Neural progenitor cell (in vitro differentiated cells): ENCODE measurements around the gene QSOX2. TPM values are rescaled to one million over a fixed set of nuclear protein-coding genes. Genes with fewer than 3 reads are reported as not detected.

Experiments used
- DNase-seq: peaks from one replicate; pipeline ENCODE4 v3.0.0-alpha.2; 2016; ENCODE audit warnings: low spot score
- H2AFZ ChIP-seq: fragments of 200-600 bp; sonication (generic); replicated peaks from 2 replicates; pipeline ENCODE4 v1.6.1; 2016; ENCODE audit warnings: antibody characterized with exemption
- H3F3A ChIP-seq: fragments of 200-600 bp; sonication (generic); 2 replicates; pipeline ENCODE4 v1.6.1; 2016; ENCODE audit warnings: antibody characterized with exemption, low read depth
- H3K27ac ChIP-seq: fragments of 200-600 bp; sonication (generic); 2 replicates; pipeline ENCODE4 v1.5.1; 2016; ENCODE audit warnings: mild to moderate bottlenecking
- H3K27me3 ChIP-seq: fragments of 200-600 bp; sonication (generic); 2 replicates; pipeline ENCODE4 v1.6.1; 2016; ENCODE audit warnings: mild to moderate bottlenecking, moderate library complexity
- H3K36me3 ChIP-seq: fragments of 200-600 bp; sonication (generic); 2 replicates; pipeline ENCODE4 v1.5.1; 2016
- H3K4me1 ChIP-seq: fragments of 200-600 bp; sonication (generic); 2 replicates; pipeline ENCODE4 v1.6.1; 2016; ENCODE audit warnings: mixed run types
- H3K4me2 ChIP-seq: fragments of 200-600 bp; sonication (generic); 2 replicates; pipeline ENCODE4 v1.6.1; 2016
- H3K4me3 ChIP-seq: fragments of 200-600 bp; sonication (generic); 2 replicates; pipeline ENCODE4 v1.5.1; 2016
- H3K79me2 ChIP-seq: fragments of 200-600 bp; sonication (generic); 2 replicates; pipeline ENCODE4 v1.6.1; 2016; ENCODE audit warnings: low read depth
- H3K9ac ChIP-seq: fragments of 200-600 bp; sonication (generic); 2 replicates; pipeline ENCODE4 v1.6.1; 2016
- H3K9me3 ChIP-seq: fragments of 200-600 bp; sonication (generic); 2 replicates; pipeline ENCODE4 v1.5.1; 2016; ENCODE audit warnings: low read depth
- H4K20me1 ChIP-seq: fragments of 200-600 bp; sonication (generic); 2 replicates; pipeline ENCODE4 v1.6.1; 2016; ENCODE audit warnings: low read depth
- H3K27ac Mint-ChIP-seq: 3 replicates; pipeline ENCODE4 v1.8.0; 2021; ENCODE audit warnings: mixed read lengths
- H3K27me3 Mint-ChIP-seq: 2 replicates; pipeline ENCODE4 v1.8.0; 2022; ENCODE audit warnings: low read depth, mild to moderate bottlenecking, inconsistent platforms, moderate library complexity, mixed read lengths; ENCODE audit not compliant: insufficient read depth
- H3K36me3 Mint-ChIP-seq: 3 replicates; pipeline ENCODE4 v1.8.0; 2021; ENCODE audit warnings: mixed read lengths
- H3K4me1 Mint-ChIP-seq: 3 replicates; pipeline ENCODE4 v1.8.0; 2021; ENCODE audit warnings: mixed read lengths
- H3K4me3 Mint-ChIP-seq: 3 replicates; pipeline ENCODE4 v1.8.0; 2021; ENCODE audit warnings: mild to moderate bottlenecking, moderate library complexity, mixed read lengths
- H3K9me3 Mint-ChIP-seq: 3 replicates; pipeline ENCODE4 v1.8.0; 2020; ENCODE audit warnings: mixed read lengths
- EZH2 ChIP-seq: fragments of 200-600 bp; sonication (generic); IDR thresholded peaks from 2 replicates; pipeline ENCODE4 v1.6.1; 2017; ENCODE audit warnings: antibody characterized with exemption, mild to moderate bottlenecking, moderate library complexity
- EZH2phosphoT487 ChIP-seq: fragments of 200-600 bp; sonication (generic); IDR thresholded peaks from 2 replicates; pipeline ENCODE4 v1.6.1; 2017; ENCODE audit warnings: antibody characterized with exemption
- total RNA-seq: library from RNA; depleted of rRNA; stranded (reverse); fragments of >200 nt; gene quantifications from 2 replicates; pipeline ENCODE4 v1.2.3, GENCODE V29; 2015; ENCODE audit warnings: low replicate concordance
- TF ChIP-seq, protein P1 (sequence below): fragments of 200-600 bp; sonication (generic); IDR thresholded peaks from 2 replicates; pipeline ENCODE4 v1.5.1; 2017; ENCODE audit warnings: antibody characterized with exemption, mild to moderate bottlenecking

QSOX2 gene
- total RNA-seq, 1 donor from 2014 or later, result 17.1 TPM

DNA sequence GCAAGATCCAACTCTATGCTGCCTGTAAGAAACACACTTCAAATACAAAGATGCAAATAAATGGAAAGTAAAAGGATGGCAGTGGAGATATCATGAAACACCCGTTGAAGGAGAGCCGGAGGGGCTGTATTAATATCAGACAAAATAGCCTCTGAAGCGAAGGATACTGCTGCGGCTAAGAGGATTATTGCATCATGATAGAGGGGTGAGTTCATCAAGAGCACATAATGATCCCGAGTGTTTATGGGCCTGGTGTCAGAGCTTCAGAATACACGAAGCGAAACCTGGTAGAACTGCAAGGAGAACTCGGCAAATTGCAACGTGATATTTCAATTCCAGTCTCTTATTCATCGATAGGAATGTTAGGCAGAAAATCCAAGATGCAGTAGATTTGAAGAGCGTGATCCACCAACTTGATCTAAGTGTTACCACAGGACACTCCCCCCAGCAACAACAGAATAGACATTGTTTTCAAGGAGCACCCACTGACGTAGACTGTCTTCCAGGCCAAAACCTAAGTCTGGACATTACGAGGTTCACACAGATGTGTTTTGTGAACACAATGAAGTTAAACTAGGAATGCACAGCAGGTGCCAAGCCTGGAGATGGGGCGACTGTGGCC, 27.7 kb upstream of the QSOX2 start:
- Histone ChIP-seq H3K9me3 (no peaks in the 10 kb centered on the region), H3K27ac (no peak overlapping the region), H4K20me1 (no peaks in the 10 kb centered on the region), H3F3A (peaks cover 11% of the 10 kb centered on the region), H2AFZ (no peak overlapping the region), H3K79me2 (no peaks in the 10 kb centered on the region), H3K36me3 (no peaks in the 10 kb centered on the region), H3K4me2 (no peak overlapping the region), H3K4me3 (no peak overlapping the region), H3K27me3 (no peaks in the 10 kb centered on the region), H3K9ac (no peak overlapping the region), H3K4me1 (peaks cover 8% of the 10 kb centered on the region)
- peaks cover 11% of the 10 kb centered on the region for H3K27me3 Mint-ChIP-seq
- H3K9me3 Mint-ChIP-seq, result peaks cover 6% of the 10 kb centered on the region
- no peak for DNase-seq
- H3K4me1 Mint-ChIP-seq, result peaks cover 10% of the 10 kb centered on the region
- H3K4me3 Mint-ChIP-seq, result no peak overlapping the region
- H3K36me3 Mint-ChIP-seq, result no peaks in the 10 kb centered on the region
- H3K27ac Mint-ChIP-seq, result no peak overlapping the region
- no peak for TF ChIP-seq EZH2phosphoT487
- TF ChIP-seq, protein P1, sequence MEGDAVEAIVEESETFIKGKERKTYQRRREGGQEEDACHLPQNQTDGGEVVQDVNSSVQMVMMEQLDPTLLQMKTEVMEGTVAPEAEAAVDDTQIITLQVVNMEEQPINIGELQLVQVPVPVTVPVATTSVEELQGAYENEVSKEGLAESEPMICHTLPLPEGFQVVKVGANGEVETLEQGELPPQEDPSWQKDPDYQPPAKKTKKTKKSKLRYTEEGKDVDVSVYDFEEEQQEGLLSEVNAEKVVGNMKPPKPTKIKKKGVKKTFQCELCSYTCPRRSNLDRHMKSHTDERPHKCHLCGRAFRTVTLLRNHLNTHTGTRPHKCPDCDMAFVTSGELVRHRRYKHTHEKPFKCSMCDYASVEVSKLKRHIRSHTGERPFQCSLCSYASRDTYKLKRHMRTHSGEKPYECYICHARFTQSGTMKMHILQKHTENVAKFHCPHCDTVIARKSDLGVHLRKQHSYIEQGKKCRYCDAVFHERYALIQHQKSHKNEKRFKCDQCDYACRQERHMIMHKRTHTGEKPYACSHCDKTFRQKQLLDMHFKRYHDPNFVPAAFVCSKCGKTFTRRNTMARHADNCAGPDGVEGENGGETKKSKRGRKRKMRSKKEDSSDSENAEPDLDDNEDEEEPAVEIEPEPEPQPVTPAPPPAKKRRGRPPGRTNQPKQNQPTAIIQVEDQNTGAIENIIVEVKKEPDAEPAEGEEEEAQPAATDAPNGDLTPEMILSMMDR, result no peak
- no peak for TF ChIP-seq EZH2

DNA sequence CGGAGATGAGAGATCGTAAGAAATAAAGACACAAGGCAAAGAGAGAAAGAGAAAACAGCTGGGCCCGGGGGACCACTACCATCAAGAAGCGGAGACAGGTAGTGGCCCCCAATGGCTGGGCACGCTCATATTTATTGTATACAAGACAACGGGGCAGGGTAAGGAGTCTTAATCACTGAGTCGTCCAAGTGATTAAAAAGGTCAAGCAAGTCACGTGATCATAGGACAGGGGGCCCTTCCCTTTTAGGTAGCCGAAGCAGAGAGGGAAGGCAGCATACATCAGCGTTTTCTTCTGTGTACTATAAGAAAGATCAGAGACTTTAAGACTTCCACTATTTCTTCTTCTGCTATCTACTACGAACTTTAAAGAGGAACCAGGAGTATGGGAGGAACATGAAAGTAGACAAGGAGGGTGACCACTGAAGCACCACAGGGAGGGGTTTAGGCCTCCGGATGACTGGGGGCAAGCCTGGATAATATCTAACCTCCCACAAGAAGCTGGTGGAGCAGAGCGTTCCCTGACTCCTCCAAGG, 24.6 kb upstream of the QSOX2 start:
- DNase-seq, result no peak
- Histone ChIP-seq H3K9ac (no peak overlapping the region), H3K4me3 (no peak overlapping the region), H3K9me3 (no peaks in the 10 kb centered on the region), H3K27me3 (no peaks in the 10 kb centered on the region), H3K4me2 (no peak overlapping the region), H3K36me3 (no peaks in the 10 kb centered on the region), H3K79me2 (no peaks in the 10 kb centered on the region), H3F3A (peaks cover 21% of the 10 kb centered on the region), H3K27ac (no peak overlapping the region), H4K20me1 (no peaks in the 10 kb centered on the region), H3K4me1 (peaks cover 17% of the 10 kb centered on the region), H2AFZ (no peak overlapping the region)
- TF ChIP-seq, protein P1, result no peak
- TF ChIP-seq EZH2 (no peak), EZH2phosphoT487 (no peak)
- peaks cover 6% of the 10 kb centered on the region for H3K9me3 Mint-ChIP-seq
- no peaks in the 10 kb centered on the region for H3K36me3 Mint-ChIP-seq
- H3K27ac Mint-ChIP-seq, result no peak overlapping the region
- H3K4me3 Mint-ChIP-seq, result no peak overlapping the region
- H3K27me3 Mint-ChIP-seq, result peaks cover 13% of the 10 kb centered on the region
- H3K4me1 Mint-ChIP-seq, result peaks cover 23% of the 10 kb centered on the region

DNA sequence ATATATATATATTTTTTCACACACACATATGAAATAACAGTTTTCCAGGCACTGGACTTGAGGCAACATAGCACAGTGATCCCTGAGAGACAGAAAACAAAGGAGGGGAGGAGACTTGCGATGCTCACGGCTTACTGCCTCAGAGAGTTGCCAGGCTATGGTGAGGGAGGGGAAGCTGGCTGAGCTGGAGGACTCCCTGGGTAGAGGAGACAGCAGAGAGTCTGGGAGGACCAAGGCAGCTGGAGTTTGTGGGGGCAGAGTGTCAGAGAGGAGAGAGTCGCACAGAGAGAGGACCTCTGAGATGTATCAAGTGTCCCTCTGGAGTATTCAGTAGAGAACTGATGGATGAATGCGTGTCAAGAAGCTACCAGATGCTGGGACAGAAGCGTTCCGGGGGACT, 23.1 kb upstream of the QSOX2 start:
- H3K27ac ChIP-seq, result no peak overlapping the region
- H3K79me2 ChIP-seq, result no peaks in the 10 kb centered on the region
- H4K20me1 ChIP-seq, result no peaks in the 10 kb centered on the region
- H3K4me1 ChIP-seq, result peaks cover 23% of the 10 kb centered on the region
- H3K9me3 Mint-ChIP-seq, result peaks cover 6% of the 10 kb centered on the region
- H3K36me3 Mint-ChIP-seq, result no peaks in the 10 kb centered on the region
- peaks cover 32% of the 10 kb centered on the region for H3K4me1 Mint-ChIP-seq
- no peaks in the 10 kb centered on the region for H3K36me3 ChIP-seq
- no peak overlapping the region for H3K4me3 ChIP-seq
- H3K9ac ChIP-seq, result no peak overlapping the region
- peaks cover 21% of the 10 kb centered on the region for H3F3A ChIP-seq
- H3K4me2 ChIP-seq, result peak overlapping the region; percentile 76
- H3K27ac Mint-ChIP-seq, result no peak overlapping the region
- no peaks in the 10 kb centered on the region for H3K27me3 ChIP-seq
- DNase-seq, result peak; percentile 69
- H2AFZ ChIP-seq, result no peak overlapping the region
- peak overlapping the region; percentile 75 for H3K4me3 Mint-ChIP-seq
- peaks cover 13% of the 10 kb centered on the region for H3K27me3 Mint-ChIP-seq
- no peak for TF ChIP-seq EZH2
- no peak for TF ChIP-seq EZH2phosphoT487
- TF ChIP-seq, protein P1, result no peak
- no peaks in the 10 kb centered on the region for H3K9me3 ChIP-seq
